HEK293 (cell line): ENCODE results near the gene TNXB.

Experiments used
- CTCF ChIP-seq: fragments of 450-650 bp; formaldehyde crosslinking; IDR thresholded peaks from 2 replicates; pipeline ENCODE4 v1.5.1; 2016; ENCODE audit warnings: missing biosample characterization, missing genetic modification characterization
- HOXA7 ChIP-seq: sonication (generic); formaldehyde crosslinking; IDR thresholded peaks from 2 replicates; pipeline ENCODE4 v1.8.1; 2022; ENCODE audit warnings: missing genetic modification reagents, borderline replicate concordance
- ZNF404 ChIP-seq: fragments of 450-650 bp; formaldehyde crosslinking; IDR thresholded peaks from 2 replicates; pipeline ENCODE4 v1.5.1; 2017; ENCODE audit warnings: missing biosample characterization, missing genetic modification characterization
- ZXDB ChIP-seq: fragments of 450-650 bp; formaldehyde crosslinking; IDR thresholded peaks from 2 replicates; pipeline ENCODE4 v1.5.1; 2016; ENCODE audit warnings: missing biosample characterization, missing genetic modification characterization
- TF ChIP-seq, protein P1 (sequence below): IDR thresholded peaks from 2 replicates; pipeline ENCODE4 v1.6.1; 2011; ENCODE audit warnings: mild to moderate bottlenecking, low read depth, low read length, borderline replicate concordance

DNA sequence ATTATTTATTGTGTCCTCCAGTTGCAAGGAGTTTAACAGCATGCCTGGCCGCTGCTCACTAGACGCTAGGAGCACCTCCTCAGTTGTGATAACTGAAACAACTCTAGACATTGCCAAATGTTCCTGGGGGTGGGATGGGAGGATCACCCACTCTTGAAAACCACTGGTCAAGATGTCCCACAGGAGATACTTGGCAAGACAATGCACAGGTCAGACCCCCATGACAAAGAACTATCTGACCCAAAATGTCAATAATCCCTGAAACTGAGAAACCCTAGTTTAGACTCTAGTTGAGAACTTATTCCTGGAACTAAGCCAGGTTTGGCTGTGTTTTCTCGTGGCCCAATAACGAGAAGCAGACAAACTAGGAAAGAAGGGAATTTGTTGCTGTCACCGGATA, 30.5 kb upstream of the TNXB start:
- no peak for TF ChIP-seq CTCF (tag by site-specific recombination)
- TF ChIP-seq ZNF404 (tag by site-specific recombination) = no peak
- TF ChIP-seq ZXDB (tag by site-specific recombination) = no peak
- TF ChIP-seq, protein P1, sequence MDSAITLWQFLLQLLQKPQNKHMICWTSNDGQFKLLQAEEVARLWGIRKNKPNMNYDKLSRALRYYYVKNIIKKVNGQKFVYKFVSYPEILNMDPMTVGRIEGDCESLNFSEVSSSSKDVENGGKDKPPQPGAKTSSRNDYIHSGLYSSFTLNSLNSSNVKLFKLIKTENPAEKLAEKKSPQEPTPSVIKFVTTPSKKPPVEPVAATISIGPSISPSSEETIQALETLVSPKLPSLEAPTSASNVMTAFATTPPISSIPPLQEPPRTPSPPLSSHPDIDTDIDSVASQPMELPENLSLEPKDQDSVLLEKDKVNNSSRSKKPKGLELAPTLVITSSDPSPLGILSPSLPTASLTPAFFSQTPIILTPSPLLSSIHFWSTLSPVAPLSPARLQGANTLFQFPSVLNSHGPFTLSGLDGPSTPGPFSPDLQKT = no peak
- TF ChIP-seq HOXA7 (CRISPR knock-in tag) = no peak
